Body of pancreas (tissue), 4 donors: ENCODE data around the gene UCKL1. TPM values are rescaled to one million over a fixed set of nuclear protein-coding genes. Genes with fewer than 3 reads are reported as not detected.

ENCODE experiments used
- ATAC-seq: fragments of 150-250 bp; one replicate; pipeline ENCODE4 v1.9.1; 2016
- DNase-seq, 4 donors: peaks; one replicate each; pipeline ENCODE4 v3.0.0-alpha.2; 2019
- H3K27ac ChIP-seq, 4 donors: fragments of 200-600 bp; sonication (generic); 1 replicate in 3 of 4; 2 replicates in 1 of 4; pipeline versions ENCODE4 v1.5.1 to v1.6.1; 2016 to 2019; ENCODE audit warnings: mild to moderate bottlenecking in 1 of 4, mixed read lengths in 1 of 4, moderate library complexity in 1 of 4
- H3K27me3 ChIP-seq, 2 donors: fragments of 200-600 bp; sonication (generic); one replicate each; pipeline ENCODE4 v1.6.0; 2016; ENCODE audit warnings: mild to moderate bottlenecking in 1 of 2
- H3K36me3 ChIP-seq, 2 donors: fragments of 200-600 bp; sonication (generic); replicated peaks in 1 of 2; 2 replicates each; pipeline ENCODE4 v1.5.1; 2016; ENCODE audit warnings: low read depth in 2 of 2; ENCODE audit not compliant: insufficient read depth in 1 of 2
- H3K4me1 ChIP-seq: fragments of 200-600 bp; sonication (generic); one replicate; pipeline ENCODE4 v1.6.0; 2016
- H3K4me3 ChIP-seq, 2 donors: fragments of 200-600 bp; sonication (generic); 1 replicate in 1 of 2; 2 replicates in 1 of 2; pipeline ENCODE4 v1.5.1; 2016 to 2019
- H3K9me3 ChIP-seq, 3 donors: fragments of 200-600 bp; sonication (generic); 1 replicate in 2 of 3; 2 replicates in 1 of 3; pipeline ENCODE4 v1.5.1; 2016
- POLR2A ChIP-seq, 3 donors: fragments of 450-650 bp; IDR thresholded peaks; one replicate each; pipeline ENCODE4 v1.6.1; 2016; ENCODE audit warnings: antibody characterized with exemption in 3 of 3, mild to moderate bottlenecking in 2 of 3
- WGBS, 2 donors: methylation state at CpG; one replicate each; pipeline ENCODE4 v1.1.5; 2017; 5-methylcytosine and 5-hydroxymethylcytosine counted together
- intact Hi-C: fragments of 100-400 bp; cut with DNase I; formaldehyde crosslinking; loops from one replicate; pipeline ENCODE4 v1.15.1; 2023
- total RNA-seq, 2 donors: library from RNA; depleted of rRNA; stranded (reverse); fragments of >200 nt; gene quantifications; one replicate each; pipeline ENCODE4 v1.1.0, GENCODE V29; 2016
- TF ChIP-seq, protein P1 (sequence below), 7 experiments: fragments of 450-650 bp in 4 of 7; fragments of 200-600 bp in 3 of 7; sonication (generic) in 3 of 7; IDR thresholded peaks; one replicate each; pipeline ENCODE4 v1.5.1; 2016 to 2019; ENCODE audit warnings: antibody characterized with exemption in 7 of 7

The UCKL1 gene
- total RNA-seq, 2 donors from 2014 or later, result 21.0 to 26.0 TPM

DNA sequence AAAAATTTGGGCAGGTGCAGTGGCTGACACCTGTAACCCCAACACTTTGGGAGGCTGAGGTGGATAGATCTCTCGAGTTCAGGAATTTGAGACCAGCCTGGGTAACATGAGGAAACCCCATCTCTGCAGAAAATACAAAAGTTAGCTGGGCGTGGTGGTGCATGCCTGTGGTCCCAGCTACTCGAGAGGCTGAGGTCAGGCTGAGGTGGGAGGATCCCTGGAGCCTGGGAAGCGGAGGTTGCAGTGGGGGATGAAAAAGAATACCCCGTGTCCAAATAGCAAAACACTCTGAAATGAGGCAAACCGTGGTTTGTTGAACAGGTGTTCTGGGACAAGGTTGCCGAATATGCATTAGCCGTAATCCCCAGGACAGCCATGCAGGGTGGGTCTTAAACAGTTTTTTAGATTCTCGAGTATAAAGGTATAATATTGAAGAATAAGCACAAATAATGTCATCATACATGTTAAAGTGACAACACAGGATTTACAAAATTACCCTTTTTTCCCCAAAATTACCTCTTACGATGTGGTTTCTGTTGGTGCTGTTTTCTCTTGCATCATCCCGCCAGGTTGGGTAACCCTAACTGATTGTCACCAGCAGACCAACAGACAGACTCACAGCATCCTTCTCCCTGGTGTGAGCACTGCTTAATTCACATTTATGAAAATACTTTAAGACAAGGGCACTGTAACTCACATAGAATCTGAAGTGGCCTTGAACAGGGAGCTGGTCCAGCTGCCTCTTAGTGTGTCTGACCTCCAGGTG is 52.2 kb downstream of the UCKL1 start:
- Histone ChIP-seq H3K4me3 (no peak overlapping the region), H3K9me3 (no peaks in the 10 kb centered on the region), H3K4me1 (peaks cover 53% of the 10 kb centered on the region), H3K27me3 (no peaks in the 10 kb centered on the region), H3K36me3 (no peaks in the 10 kb centered on the region), H3K27ac (no peak overlapping the region)
- DNase-seq (no peak), ATAC-seq (no peak)
- intact Hi-C loops, result no loop called here
- 73 to 82% methylated on average over 11 of the region's 11 CpGs for WGBS, 2 donors
- TF ChIP-seq POLR2A (IDR thresholded peaks at IDR 0.05), result no peak
- TF ChIP-seq, protein P1, sequence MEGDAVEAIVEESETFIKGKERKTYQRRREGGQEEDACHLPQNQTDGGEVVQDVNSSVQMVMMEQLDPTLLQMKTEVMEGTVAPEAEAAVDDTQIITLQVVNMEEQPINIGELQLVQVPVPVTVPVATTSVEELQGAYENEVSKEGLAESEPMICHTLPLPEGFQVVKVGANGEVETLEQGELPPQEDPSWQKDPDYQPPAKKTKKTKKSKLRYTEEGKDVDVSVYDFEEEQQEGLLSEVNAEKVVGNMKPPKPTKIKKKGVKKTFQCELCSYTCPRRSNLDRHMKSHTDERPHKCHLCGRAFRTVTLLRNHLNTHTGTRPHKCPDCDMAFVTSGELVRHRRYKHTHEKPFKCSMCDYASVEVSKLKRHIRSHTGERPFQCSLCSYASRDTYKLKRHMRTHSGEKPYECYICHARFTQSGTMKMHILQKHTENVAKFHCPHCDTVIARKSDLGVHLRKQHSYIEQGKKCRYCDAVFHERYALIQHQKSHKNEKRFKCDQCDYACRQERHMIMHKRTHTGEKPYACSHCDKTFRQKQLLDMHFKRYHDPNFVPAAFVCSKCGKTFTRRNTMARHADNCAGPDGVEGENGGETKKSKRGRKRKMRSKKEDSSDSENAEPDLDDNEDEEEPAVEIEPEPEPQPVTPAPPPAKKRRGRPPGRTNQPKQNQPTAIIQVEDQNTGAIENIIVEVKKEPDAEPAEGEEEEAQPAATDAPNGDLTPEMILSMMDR (IDR thresholded peaks at IDR 0.05), result no peak

DNA sequence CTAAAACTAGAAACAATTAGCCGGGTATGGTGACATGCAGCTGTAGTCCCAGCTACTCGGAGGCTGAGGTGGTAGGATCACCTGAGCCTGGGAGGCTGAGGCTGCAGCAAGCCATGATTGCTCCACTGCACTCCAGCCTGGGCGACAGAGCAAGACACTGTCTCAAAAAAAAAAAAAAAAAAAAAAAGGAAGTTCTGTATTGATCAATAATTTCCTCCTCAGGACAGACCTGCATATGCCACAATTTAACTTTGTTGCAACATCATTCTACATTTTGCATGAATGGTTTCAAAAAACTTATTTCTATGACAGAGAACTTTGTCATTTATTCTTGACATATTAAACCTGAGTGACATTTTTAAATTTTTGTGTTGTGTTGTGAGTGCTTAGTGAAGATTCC is 55.8 kb downstream of the UCKL1 start:
- no peaks in the 10 kb centered on the region for H3K27me3 ChIP-seq
- TF ChIP-seq POLR2A (IDR thresholded peaks at IDR 0.05), result no peak
- TF ChIP-seq, protein P1 (IDR thresholded peaks at IDR 0.05), result no peak
- intact Hi-C loops, result no loop called here
- H3K27ac ChIP-seq, result peak overlapping the region in 1 of 4 donors; percentile 9
- WGBS, 2 donors, result 67 to 72% methylated on average over 3 of the region's 3 CpGs
- H3K4me1 ChIP-seq, result peaks cover 63% of the 10 kb centered on the region
- ATAC-seq (no peak), DNase-seq (no peak)
- H3K36me3 ChIP-seq, result no peaks in the 10 kb centered on the region
- no peaks in the 10 kb centered on the region for H3K9me3 ChIP-seq
- H3K4me3 ChIP-seq, result no peak overlapping the region

DNA sequence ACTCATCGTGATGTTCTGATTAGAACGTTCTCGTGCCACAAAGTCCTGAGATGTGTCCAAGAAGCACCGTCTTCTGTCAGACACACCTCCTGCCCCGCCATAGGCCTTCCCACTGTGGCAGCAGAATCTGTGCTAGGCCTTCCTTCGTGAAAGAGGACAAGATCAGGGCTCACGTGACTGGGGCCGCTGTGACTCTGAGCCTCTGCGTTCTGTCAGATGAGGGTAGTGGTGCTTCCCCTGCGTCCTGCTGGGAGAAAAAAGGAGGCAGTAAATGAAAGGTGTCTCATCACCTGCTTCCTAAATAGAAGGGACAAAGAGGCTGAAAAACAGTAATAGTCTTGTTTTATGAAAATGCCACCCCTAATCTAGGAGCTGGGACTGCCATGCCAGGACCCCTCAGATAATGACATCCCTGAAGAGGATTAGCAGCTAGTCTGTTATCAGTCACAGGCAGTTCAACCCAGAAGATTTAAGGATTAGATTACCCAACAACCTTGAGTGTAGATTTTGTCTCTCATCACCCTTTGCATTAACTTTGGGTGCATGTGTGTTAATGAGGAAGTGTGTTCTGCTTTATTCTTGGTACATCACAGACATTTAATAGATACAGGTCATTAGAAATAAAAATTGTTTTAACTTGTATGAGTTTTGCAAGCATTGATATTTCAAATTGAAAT is 57.2 kb downstream of the UCKL1 start:
- no peaks in the 10 kb centered on the region for H3K36me3 ChIP-seq
- H3K4me1 ChIP-seq, result peaks cover 59% of the 10 kb centered on the region
- no peak for TF ChIP-seq POLR2A (IDR thresholded peaks at IDR 0.05)
- TF ChIP-seq, protein P1 (IDR thresholded peaks at IDR 0.05), result no peak
- 74 to 79% methylated on average over 5 to 10 of the region's 10 CpGs for WGBS, 2 donors
- H3K9me3 ChIP-seq, result no peaks in the 10 kb centered on the region
- ATAC-seq (no peak), DNase-seq (peak in 1 of 4 donors; percentile 19)
- intact Hi-C loops, result no loop called here
- H3K4me3 ChIP-seq, result no peak overlapping the region
- H3K27me3 ChIP-seq, result no peaks in the 10 kb centered on the region
- no peak overlapping the region for H3K27ac ChIP-seq

DNA sequence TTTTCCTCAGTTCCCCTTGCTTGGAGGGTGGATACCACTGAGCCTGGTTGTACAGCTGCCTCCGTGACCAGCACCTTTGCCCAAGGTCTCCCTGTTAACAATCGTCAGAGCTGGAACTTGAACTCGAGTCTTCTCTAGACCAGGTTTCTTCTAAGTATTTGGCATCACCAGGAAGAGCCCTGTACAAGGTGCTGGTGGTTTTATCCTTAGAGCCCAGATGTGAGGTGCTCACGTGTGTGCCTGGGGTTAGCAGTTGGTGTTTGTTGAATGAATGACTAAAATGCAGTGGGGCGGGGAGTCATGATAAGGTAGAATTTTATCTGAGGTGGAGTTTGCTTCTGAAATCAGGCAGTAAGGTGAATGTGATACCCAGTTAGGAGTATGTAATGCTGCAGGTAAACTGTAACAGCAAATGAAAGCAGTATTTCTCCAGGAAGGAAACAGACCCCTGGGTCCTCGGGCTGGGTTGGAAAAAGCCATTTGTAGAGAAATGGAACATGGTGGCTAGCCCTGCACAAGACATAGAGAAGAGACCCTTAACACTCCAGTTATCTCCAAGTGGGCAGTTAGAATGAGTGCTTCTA is 58.1 kb downstream of the UCKL1 start:
- Histone ChIP-seq H3K27ac (peak overlapping the region in 3 of 4 donors; percentile 68 to 91 (median 88)), H3K9me3 (no peaks in the 10 kb centered on the region), H3K27me3 (no peaks in the 10 kb centered on the region), H3K4me1 (peaks cover 59% of the 10 kb centered on the region), H3K36me3 (no peaks in the 10 kb centered on the region), H3K4me3 (no peak overlapping the region)
- 52 to 54% methylated on average over 3 to 6 of the region's 6 CpGs for WGBS, 2 donors
- TF ChIP-seq, protein P1 (IDR thresholded peaks at IDR 0.05), result no peak
- no peak for TF ChIP-seq POLR2A (IDR thresholded peaks at IDR 0.05)
- intact Hi-C loops, result no loop called here
- DNase-seq (no peak), ATAC-seq (no peak)
